ENCODE results near the gene RELT. TPM values are rescaled to one million over a fixed set of nuclear protein-coding genes. Genes with fewer than 3 reads are reported as not detected.

The RELT gene
- total and polyA plus RNA-seq, 10 donors = 13.5 to 79.8 (median 39.5) TPM

DNA sequence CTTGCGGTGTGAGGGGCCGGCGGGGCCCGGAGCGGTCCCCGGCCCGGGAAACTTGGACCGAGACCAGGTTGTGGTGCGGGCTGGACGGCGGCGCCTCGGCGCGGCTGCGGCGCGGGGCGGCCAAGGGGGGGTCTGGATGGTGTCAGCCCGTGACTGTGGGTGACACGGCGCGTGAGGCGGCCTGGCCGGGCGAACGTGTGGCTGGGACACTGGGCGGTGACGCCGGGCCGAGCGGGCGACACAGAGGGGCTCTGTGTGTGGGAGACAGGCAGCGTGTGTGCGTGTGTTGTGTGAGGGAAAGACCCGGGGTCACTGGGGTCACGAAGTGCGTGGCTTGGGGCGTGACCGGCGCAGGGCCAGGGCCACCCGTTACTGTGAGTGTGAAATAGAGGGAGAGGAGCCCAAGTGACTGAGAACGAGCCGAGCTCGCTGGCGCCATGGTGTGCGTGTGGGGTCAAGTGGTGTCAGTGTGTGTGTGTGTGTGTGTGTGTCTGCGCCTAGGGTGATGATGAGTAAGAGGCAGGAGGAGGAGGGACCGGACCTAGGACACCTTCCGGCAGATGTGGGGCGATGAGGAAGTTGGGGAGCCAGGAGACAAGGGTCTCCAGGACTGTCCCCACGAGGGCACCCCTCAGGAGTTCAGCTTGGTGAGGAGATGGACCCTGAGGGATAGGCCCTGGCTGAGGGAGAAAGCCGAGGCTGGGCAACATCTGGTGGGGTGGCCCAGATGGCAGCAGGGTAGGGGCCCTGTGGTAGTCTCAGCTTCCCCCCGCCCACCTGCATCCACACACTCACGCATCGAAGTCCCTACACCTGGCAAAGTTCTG is 817 bp downstream of the RELT start:
- no peaks in the 10 kb centered on the region for H3K27me3 ChIP-seq (replicated peaks in 1 of 7)
- peaks cover 0 to 13% (median 0%) of the 10 kb centered on the region in 6 donors for H3K36me3 ChIP-seq
- peak overlapping the region; percentile 73 to 99 (median 96) for H3K27ac ChIP-seq
- peak; percentile 92 for DNase-seq
- no peaks in the 10 kb centered on the region for H3K9me3 ChIP-seq
- intact Hi-C loops (cut with DNase I; ENCODE audit: low total_unique reads) = no loop called here
- TF ChIP-seq POLR2A (IDR thresholded peaks at IDR 0.05) (peak in 2 of 3 donors; percentile 18 to 44), POLR2AphosphoS5 (IDR thresholded peaks at IDR 0.05) (peak; percentile 85 to 90 (median 86))
- TF ChIP-seq, protein P1, sequence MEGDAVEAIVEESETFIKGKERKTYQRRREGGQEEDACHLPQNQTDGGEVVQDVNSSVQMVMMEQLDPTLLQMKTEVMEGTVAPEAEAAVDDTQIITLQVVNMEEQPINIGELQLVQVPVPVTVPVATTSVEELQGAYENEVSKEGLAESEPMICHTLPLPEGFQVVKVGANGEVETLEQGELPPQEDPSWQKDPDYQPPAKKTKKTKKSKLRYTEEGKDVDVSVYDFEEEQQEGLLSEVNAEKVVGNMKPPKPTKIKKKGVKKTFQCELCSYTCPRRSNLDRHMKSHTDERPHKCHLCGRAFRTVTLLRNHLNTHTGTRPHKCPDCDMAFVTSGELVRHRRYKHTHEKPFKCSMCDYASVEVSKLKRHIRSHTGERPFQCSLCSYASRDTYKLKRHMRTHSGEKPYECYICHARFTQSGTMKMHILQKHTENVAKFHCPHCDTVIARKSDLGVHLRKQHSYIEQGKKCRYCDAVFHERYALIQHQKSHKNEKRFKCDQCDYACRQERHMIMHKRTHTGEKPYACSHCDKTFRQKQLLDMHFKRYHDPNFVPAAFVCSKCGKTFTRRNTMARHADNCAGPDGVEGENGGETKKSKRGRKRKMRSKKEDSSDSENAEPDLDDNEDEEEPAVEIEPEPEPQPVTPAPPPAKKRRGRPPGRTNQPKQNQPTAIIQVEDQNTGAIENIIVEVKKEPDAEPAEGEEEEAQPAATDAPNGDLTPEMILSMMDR (IDR thresholded peaks at IDR 0.05 in 8 of 11, conservative IDR thresholded peaks at IDR 0.05 in 3 of 11) = no peak
- H3K4me3 ChIP-seq = peak overlapping the region; percentile 62 to 95 (median 81)
- H3K4me1 ChIP-seq = peaks cover 24 to 87% (median 72%) of the 10 kb centered on the region in 6 donors
- WGBS, 5 donors = 2 to 4% (median 4%) methylated on average over 49 to 56 of the region's 56 CpGs

DNA sequence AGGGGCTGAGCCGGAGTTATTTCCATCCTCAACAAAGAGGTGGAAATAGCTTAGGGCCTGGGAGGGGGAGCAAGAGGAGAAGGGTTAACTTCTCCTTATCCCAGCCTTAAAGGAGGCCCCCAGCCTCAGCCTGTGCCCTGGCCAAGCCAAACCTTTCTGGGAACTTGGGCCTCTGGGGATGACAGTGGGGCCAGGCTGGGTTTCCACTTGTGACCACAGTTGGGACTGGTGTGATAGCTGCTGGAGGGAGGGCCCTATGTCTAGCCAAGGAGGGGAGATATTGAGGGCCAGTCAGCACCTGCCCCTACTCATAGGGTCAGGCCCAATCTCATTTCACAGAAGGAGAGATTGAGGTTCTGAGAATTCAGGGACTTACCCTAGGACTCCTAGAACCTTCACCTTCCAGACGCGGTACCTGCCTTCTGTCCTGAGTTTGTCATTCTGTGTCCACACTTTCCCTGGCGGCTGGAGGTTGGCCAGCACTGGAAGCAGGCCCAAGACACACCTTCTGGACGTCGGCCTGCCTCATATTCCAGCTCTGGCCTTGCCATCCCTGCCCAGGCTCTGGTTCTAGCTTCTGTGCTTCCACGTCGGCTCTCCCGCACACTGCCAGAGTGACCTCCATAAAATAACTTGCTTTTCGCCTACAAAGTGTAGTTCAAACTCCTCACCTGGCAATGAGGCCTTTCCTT is 3.1 kb downstream of the RELT start:
- no peak for DNase-seq
- Histone ChIP-seq H3K4me1 (peaks cover 39 to 94% (median 83%) of the 10 kb centered on the region in 6 donors), H3K9me3 (no peaks in the 10 kb centered on the region), H3K36me3 (peaks cover 0 to 17% (median 0%) of the 10 kb centered on the region in 6 donors), H3K27ac (peak overlapping the region; percentile 0 to 99 (median 96)), H3K4me3 (peak overlapping the region in 3 of 8 donors; percentile 78 to 95 (median 87)), H3K27me3 (replicated peaks in 1 of 7) (no peaks in the 10 kb centered on the region)
- intact Hi-C loops (cut with DNase I; ENCODE audit: low total_unique reads) = no loop called here
- 80 to 85% (median 85%) methylated on average over 10 of the region's 10 CpGs for WGBS, 5 donors
- TF ChIP-seq POLR2A (IDR thresholded peaks at IDR 0.05) (no peak), POLR2AphosphoS5 (IDR thresholded peaks at IDR 0.05) (no peak)

DNA sequence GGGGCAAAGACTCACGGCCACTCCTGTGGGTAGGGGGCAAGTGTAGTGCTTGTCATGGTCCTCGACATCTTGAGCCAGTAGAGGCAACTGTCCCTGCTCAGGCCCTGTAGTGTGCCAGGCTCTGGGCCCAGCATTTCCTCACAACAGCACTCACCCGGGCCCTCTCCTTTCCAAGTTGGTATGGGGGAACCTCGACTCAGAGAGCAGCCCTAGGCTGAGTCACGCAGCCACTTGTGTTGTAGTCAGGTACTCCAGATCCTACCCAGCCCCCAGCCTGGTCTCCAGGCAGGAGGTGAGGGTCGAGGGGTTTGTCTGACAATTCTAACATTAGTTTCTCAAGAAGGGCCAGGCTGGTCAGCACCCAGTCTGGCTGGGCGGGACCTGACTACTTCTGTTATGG is 4.1 kb downstream of the RELT start:
- 58 to 85% (median 63%) methylated on average over 6 to 7 of the region's 7 CpGs for WGBS, 5 donors
- Histone ChIP-seq H3K27ac (peak overlapping the region; percentile 9 to 99 (median 96)), H3K9me3 (no peaks in the 10 kb centered on the region), H3K27me3 (replicated peaks in 1 of 7) (no peaks in the 10 kb centered on the region), H3K4me3 (peak overlapping the region in 1 of 8 donors; percentile 87), H3K36me3 (peaks cover 0 to 17% (median 0%) of the 10 kb centered on the region in 6 donors), H3K4me1 (peaks cover 48 to 96% (median 92%) of the 10 kb centered on the region in 6 donors)
- DNase-seq = peak; percentile 85
- intact Hi-C loops (cut with DNase I; ENCODE audit: low total_unique reads) = no loop called here
- TF ChIP-seq, protein P1 (IDR thresholded peaks at IDR 0.05 in 8 of 11, conservative IDR thresholded peaks at IDR 0.05 in 3 of 11) = no peak
- TF ChIP-seq POLR2AphosphoS5 (IDR thresholded peaks at IDR 0.05) = no peak
- no peak for TF ChIP-seq POLR2A (IDR thresholded peaks at IDR 0.05)

DNA sequence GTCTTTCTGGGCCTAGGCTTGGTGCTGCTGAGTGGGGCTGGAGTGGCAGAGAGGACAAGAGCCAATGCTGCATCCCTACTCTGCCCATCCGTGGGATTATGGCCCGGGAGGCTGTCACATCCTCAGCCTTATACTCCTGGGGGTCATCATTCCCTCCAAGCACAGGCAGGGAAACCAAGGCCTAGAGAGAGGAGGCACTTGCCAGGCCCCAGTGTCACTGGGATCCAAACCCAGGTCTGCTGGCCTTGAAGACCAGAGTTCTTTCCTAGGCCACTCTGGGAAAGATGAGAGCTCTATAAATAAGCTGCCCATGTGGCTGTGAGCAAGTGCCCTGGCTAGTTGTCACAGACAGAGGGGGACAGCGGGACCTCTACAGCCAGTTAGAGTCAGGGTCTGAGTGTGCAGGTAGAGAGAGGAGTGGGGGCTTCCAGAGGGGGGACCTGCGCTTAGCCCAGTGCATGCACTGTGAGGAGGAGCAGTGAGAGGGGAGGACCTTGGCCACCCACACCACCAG is 4.8 kb downstream of the RELT start:
- TF ChIP-seq, protein P1 (IDR thresholded peaks at IDR 0.05 in 8 of 11, conservative IDR thresholded peaks at IDR 0.05 in 3 of 11) = no peak
- TF ChIP-seq POLR2AphosphoS5 (IDR thresholded peaks at IDR 0.05) (no peak), POLR2A (IDR thresholded peaks at IDR 0.05) (no peak)
- Histone ChIP-seq H3K4me3 (peak overlapping the region in 1 of 8 donors; percentile 87), H3K4me1 (peaks cover 54 to 96% (median 92%) of the 10 kb centered on the region in 6 donors), H3K9me3 (no peaks in the 10 kb centered on the region), H3K27ac (peak overlapping the region; percentile 68 to 99 (median 96)), H3K27me3 (replicated peaks in 1 of 7) (no peaks in the 10 kb centered on the region), H3K36me3 (peaks cover 0 to 17% (median 0%) of the 10 kb centered on the region in 6 donors)
- intact Hi-C loops (cut with DNase I; ENCODE audit: low total_unique reads) = no loop called here
- DNase-seq = no peak
- WGBS, 5 donors = 87 to 97% (median 96%) methylated on average over 2 to 4 of the region's 4 CpGs

Measured in spleen (tissue), 11 donors.